SK-N-SH treated with all-trans-retinoic acid at 6 μM for 48 hours (cell line): ENCODE results near the gene TEX261.

Source experiments
- PATZ1 ChIP-seq: fragments of 250-450 bp; sonication (Bioruptor Pico); IDR thresholded peaks from 2 replicates; pipeline ENCODE4 v1.8.0; 2020; ENCODE audit warnings: mild to moderate bottlenecking, moderate library complexity, borderline replicate concordance
- SNAI2 ChIP-seq: fragments of 250-450 bp; sonication (Bioruptor Pico); IDR thresholded peaks from 2 replicates; pipeline ENCODE4 v1.5.0; 2020; ENCODE audit warnings: mild to moderate bottlenecking, moderate library complexity
- TOX ChIP-seq: fragments of 250-450 bp; sonication (Bioruptor Pico); IDR thresholded peaks from 2 replicates; pipeline ENCODE4 v1.8.0; 2021; ENCODE audit warnings: mild to moderate bottlenecking, moderate library complexity, borderline replicate concordance
- ZFP3 ChIP-seq: fragments of 250-450 bp; sonication (Bioruptor Pico); IDR thresholded peaks from 2 replicates; pipeline ENCODE4 v1.5.0; 2020; ENCODE audit warnings: mild to moderate bottlenecking, moderate library complexity

- no peak for TF ChIP-seq SNAI2 (CRISPR knock-in tag)
- TF ChIP-seq PATZ1, result no peak
- TF ChIP-seq TOX, result no peak
- no peak for TF ChIP-seq ZFP3
Observed at GRCh38 chr2:71018625-71019024, 24.0 kb upstream of the TEX261 start.
